HepG2 (cell line): ENCODE measurements around the gene RANBP17. TPM values are rescaled to one million over a fixed set of nuclear protein-coding genes. Genes with fewer than 3 reads are reported as not detected.

Experiments used
- ATAC-seq: fragments of 200-7000 bp; cut with Tn5 transposase; 3 replicates; pipeline ENCODE4 v1.9.1; 2020; ENCODE audit warnings: mild to moderate bottlenecking, moderate library complexity
- BruUV-seq: library from RNA; stranded (reverse); fragments of 400-500 nt; replicated peaks from 2 replicates; lab custom pipeline; 2021; lab: Mats Ljungman, UMichigan
- CTCF ChIA-PET: fragments of 300-600 bp; formaldehyde crosslinking; extraction: SDS; loops from one replicate; lab custom pipeline; 2021; ENCODE audit warnings: low total read pairs, inconsistent platforms, low intra/inter-chr PET ratio; lab: Yijun Ruan, JAX
- POLR2A ChIA-PET: fragments of 350-600 bp; sonication (Branson Sonifier 250); formaldehyde crosslinking; loops from one replicate; lab custom pipeline; 2020; ENCODE audit warnings: antibody characterized with exemption, inconsistent platforms; lab: Yijun Ruan, JAX
- DNase-seq: peaks from one replicate; pipeline ENCODE4 v3.0.0-alpha.2; 2015; ENCODE audit warnings: low spot score
- FAIRE-seq: peaks from 3 replicates; lab custom pipeline; 2011; peaks lifted over from hg19 to GRCh38; lab: Jason Lieb, UNC
- H2AFZ ChIP-seq: one replicate; pipeline ENCODE4 v1.6.1; 2011; ENCODE audit warnings: low read length, inconsistent platforms
- H3K27ac ChIP-seq: fragments of 300-600 bp; 3 replicates; pipeline ENCODE4 v1.8.0; 2011; ENCODE audit warnings: mixed run types, mild to moderate bottlenecking, mixed read lengths, low read length, inconsistent platforms; ENCODE audit not compliant: insufficient read depth; ENCODE audit errors: extremely low read length
- H3K27me3 ChIP-seq, 2 experiments: fragments of 200-600 bp in 1 of 2; 2 replicates in 1 of 2; 3 replicates in 1 of 2; pipeline versions ENCODE4 v1.6.0 to v1.8.0; 2011; ENCODE audit warnings: low read length in 2 of 2, mild to moderate bottlenecking in 2 of 2, moderate library complexity in 2 of 2, inconsistent platforms in 1 of 2; ENCODE audit not compliant: insufficient read depth in 2 of 2, control insufficient read depth in 1 of 2
- H3K36me3 ChIP-seq, 2 experiments: fragments of 200-600 bp in 1 of 2; replicated peaks in 1 of 2; 2 replicates in 1 of 2; 3 replicates in 1 of 2; pipeline versions ENCODE4 v1.5.1 to v1.8.0; 2011; ENCODE audit warnings: low read length in 2 of 2, inconsistent platforms in 1 of 2; ENCODE audit not compliant: insufficient read depth in 2 of 2, control insufficient read depth in 1 of 2
- H3K4me1 ChIP-seq: 2 replicates; pipeline ENCODE4 v1.5.1; 2012; ENCODE audit warnings: low read length, inconsistent platforms; ENCODE audit not compliant: insufficient read depth
- H3K4me2 ChIP-seq: 2 replicates; pipeline ENCODE4 v1.6.0; 2011; ENCODE audit warnings: low read depth, low read length, inconsistent platforms
- H3K4me3 ChIP-seq, 3 experiments: fragments of 200-600 bp in 1 of 3; sonication (generic), shearing (Covaris generic) in 1 of 3; replicated peaks in 1 of 3; 2 replicates each; pipeline ENCODE4 v1.5.1; 2011 to 2016; ENCODE audit warnings: low read length in 3 of 3, inconsistent platforms in 2 of 3, low read depth in 2 of 3, mild to moderate bottlenecking in 2 of 3, control low read depth in 1 of 3, mixed read lengths in 1 of 3; ENCODE audit not compliant: insufficient read depth in 1 of 3
- H3K79me2 ChIP-seq: one replicate; pipeline ENCODE4 v1.6.1; 2011; ENCODE audit warnings: low read length, inconsistent platforms; ENCODE audit not compliant: insufficient read depth
- H3K9ac ChIP-seq: 2 replicates; pipeline ENCODE4 v1.6.0; 2011; ENCODE audit warnings: mild to moderate bottlenecking, low read depth, low read length, inconsistent platforms; ENCODE audit not compliant: insufficient read depth
- H3K9me3 ChIP-seq: 2 replicates; pipeline ENCODE4 v1.5.1; 2012; ENCODE audit warnings: mild to moderate bottlenecking, low read length
- H4K20me1 ChIP-seq: 2 replicates; pipeline ENCODE4 v1.6.0; 2011; ENCODE audit warnings: inconsistent platforms, mild to moderate bottlenecking, low read length, moderate library complexity; ENCODE audit not compliant: insufficient read depth
- CENPX ChIP-seq: sonication (generic); formaldehyde crosslinking; IDR thresholded peaks from 2 replicates; pipeline ENCODE4 v1.9.0; 2021; ENCODE audit warnings: mild to moderate bottlenecking, missing genetic modification reagents, moderate library complexity
- CTCF ChIP-seq: sonication (generic); formaldehyde crosslinking; IDR thresholded peaks from 2 replicates; pipeline ENCODE4 v1.5.0; 2020; ENCODE audit warnings: mild to moderate bottlenecking, missing genetic modification reagents, moderate library complexity
- HNRNPH1 ChIP-seq: fragments of 200-400 bp; formaldehyde crosslinking; optimal IDR thresholded peaks from 2 replicates; pipeline ENCODE3; 2017; ENCODE audit warnings: mild to moderate bottlenecking, low read depth, low read length
- NFAT5 ChIP-seq: sonication (generic); formaldehyde crosslinking; IDR thresholded peaks from 2 replicates; pipeline ENCODE4 v1.4.0; 2020; ENCODE audit warnings: missing genetic modification reagents
- RFX1 ChIP-seq: fragments of 450-650 bp; IDR thresholded peaks from 2 replicates; pipeline ENCODE4 v1.6.1; 2017
- SETDB1 ChIP-seq: sonication (generic); formaldehyde crosslinking; IDR thresholded peaks from 2 replicates; pipeline ENCODE4 v1.5.1; 2020; ENCODE audit warnings: missing genetic modification reagents, mild to moderate bottlenecking, borderline replicate concordance
- SNRNP70 ChIP-seq: fragments of 200-400 bp; formaldehyde crosslinking; IDR thresholded peaks from 2 replicates; pipeline ENCODE4 v1.6.1; 2017; ENCODE audit warnings: mild to moderate bottlenecking, low read depth, low read length, moderate library complexity
- TBX2 ChIP-seq: sonication (generic); formaldehyde crosslinking; IDR thresholded peaks from 2 replicates; pipeline ENCODE4 v1.5.0; 2020; ENCODE audit warnings: missing genetic modification reagents, mild to moderate bottlenecking, borderline replicate concordance
- THRA ChIP-seq: sonication (generic); formaldehyde crosslinking; IDR thresholded peaks from 2 replicates; pipeline ENCODE4 v1.4.0; 2020; ENCODE audit warnings: missing genetic modification reagents, borderline replicate concordance
- ZKSCAN1 ChIP-seq: fragments of 150-350 bp; IDR thresholded peaks from 2 replicates; pipeline ENCODE4 v1.6.1; 2014; ENCODE audit warnings: low read length
- ZNF430 ChIP-seq: sonication (generic); formaldehyde crosslinking; IDR thresholded peaks from 2 replicates; pipeline ENCODE4 v1.9.0; 2021; ENCODE audit warnings: mild to moderate bottlenecking, missing genetic modification reagents
- ZNF557 ChIP-seq: sonication (generic); formaldehyde crosslinking; IDR thresholded peaks from 2 replicates; pipeline ENCODE4 v1.4.0; 2020; ENCODE audit warnings: missing genetic modification reagents
- ZNF776 ChIP-seq: sonication (generic); formaldehyde crosslinking; IDR thresholded peaks from 2 replicates; pipeline ENCODE4 v1.4.0; 2020; ENCODE audit warnings: mild to moderate bottlenecking, missing genetic modification reagents
- ZSCAN5A ChIP-seq: sonication (generic); formaldehyde crosslinking; IDR thresholded peaks from 2 replicates; pipeline ENCODE4 v1.8.0; 2022; ENCODE audit warnings: mild to moderate bottlenecking, missing genetic modification reagents, borderline replicate concordance
- WGBS: methylation state at CpG from one replicate; pipeline ENCODE4 v1.1.6; 2017; ENCODE audit warnings: low lambda C conversion rate; 5-methylcytosine and 5-hydroxymethylcytosine counted together
- in situ Hi-C: cut with HindIII; loops from 2 replicates; pipeline ENCODE4 v1.10.0; 2017; ENCODE audit warnings: low pct_unique_long_range_greater_than_20kb; ENCODE audit not compliant: extremely low pct_ligation_motif_present
- intact Hi-C: fragments of 100-400 bp; cut with micrococcal nuclease; formaldehyde crosslinking; loops from one replicate; pipeline ENCODE4 v1.10.0; 2022; ENCODE audit not compliant: unreplicated experiment
- polyA plus RNA-seq, 8 experiments: library from polyadenylated mRNA; depleted of rRNA in 3 of 8; stranded (reverse) in 7 of 8; unstranded in 1 of 8; fragments of >200 nt; fragmentation: Illumina TruSeq in 4 of 8; extraction: Trizol in 4 of 8; gene quantifications; 2 replicates each; pipeline versions ENCODE4 v1.2.1 to v1.2.3, GENCODE V29; 2011 to 2016; ENCODE audit warnings: low read depth in 4 of 8, missing spikeins in 1 of 8, mixed read lengths in 1 of 8; ENCODE audit not compliant: insufficient read depth in 1 of 8
- total RNA-seq, 5 experiments: library from RNA; depleted of rRNA; stranded (reverse); fragments of >200 nt; fragmentation: Illumina TruSeq; extraction: Trizol; gene quantifications; 2 replicates each; pipeline ENCODE4 v1.2.3, GENCODE V29; 2016; ENCODE audit warnings: low read depth in 1 of 5

Gene RANBP17
- total and polyA plus RNA-seq, 2 of the 13 experiments (the other 11 are each of a cell fraction or from before 2014, with no cell fraction given), result not detected

- no peak for TF ChIP-seq NFAT5
- TF ChIP-seq ZNF430 (CRISPR knock-in tag), result no peak
- TF ChIP-seq ZNF776 (CRISPR knock-in tag), result no peak
Observed at GRCh38 chr5:171050916-171051315, 189.1 kb downstream of the RANBP17 start (continued).

GRCh38 chr5:171055875-171056454, 194.1 kb downstream of the RANBP17 start:
- Histone ChIP-seq H2AFZ (no peak overlapping the region), H3K4me2 (no peak overlapping the region), H3K27ac (no peak overlapping the region), H4K20me1 (no peaks in the 10 kb centered on the region), H3K27me3 (no peaks in the 10 kb centered on the region), H3K9me3 (peaks cover 34% of the 10 kb centered on the region), H3K4me3 (no peak overlapping the region), H3K36me3 (no peaks in the 10 kb centered on the region), H3K9ac (no peak overlapping the region), H3K79me2 (no peaks in the 10 kb centered on the region), H3K4me1 (no peaks in the 10 kb centered on the region)
- in situ Hi-C loops, result no loop called here
- DNase-seq (no peak), ATAC-seq (no peak), FAIRE-seq (no peak)
- POLR2A ChIA-PET, result no interaction called here
- BruUV-seq, result no TSS peak
- intact Hi-C loops, result no loop called here
- 20% methylated on average over 3 of the region's 3 CpGs for WGBS
- CTCF ChIA-PET, result no interaction called here
- TF ChIP-seq HNRNPH1 (no peak), SETDB1 (CRISPR knock-in tag) (no peak), ZSCAN5A (CRISPR knock-in tag) (no peak), SNRNP70 (no peak), CENPX (no peak), ZNF557 (no peak), TBX2 (no peak), THRA (no peak), ZKSCAN1 (no peak), CTCF (CRISPR knock-in tag) (no peak), RFX1 (no peak)
